IMR-90 (cell line): ENCODE measurements around the gene PRR14L.

Experiments
- CTCF ChIP-seq: conservative IDR thresholded peaks from 2 replicates; pipeline ENCODE4 v1.5.1; 2012; ENCODE audit warnings: mild to moderate bottlenecking, low read depth, low read length, improper control_type of control experiment
- MAFK ChIP-seq: IDR thresholded peaks from 2 replicates; pipeline ENCODE4 v1.6.1; 2012; ENCODE audit warnings: low read depth, low read length, improper control_type of control experiment
- MAZ ChIP-seq: IDR thresholded peaks from 2 replicates; pipeline ENCODE4 v1.6.1; 2012; ENCODE audit warnings: low read depth, mild to moderate bottlenecking, low read length, improper control_type of control experiment, moderate library complexity, borderline replicate concordance
- MXI1 ChIP-seq: IDR thresholded peaks from 2 replicates; pipeline ENCODE4 v1.6.1; 2012; ENCODE audit warnings: low read depth, mild to moderate bottlenecking, low read length, moderate library complexity, borderline replicate concordance
- POLR2A ChIP-seq: IDR thresholded peaks from 2 replicates; pipeline ENCODE4 v1.6.1; 2012; ENCODE audit warnings: mild to moderate bottlenecking, low read depth, low read length
- RAD21 ChIP-seq: IDR thresholded peaks from 2 replicates; pipeline ENCODE4 v1.6.1; 2012; ENCODE audit warnings: low read length, improper control_type of control experiment
- RFX5 ChIP-seq: IDR thresholded peaks from 2 replicates; pipeline ENCODE4 v1.8.0; 2012; ENCODE audit warnings: low read depth, mild to moderate bottlenecking, low read length, moderate library complexity
- SMC3 ChIP-seq: fragments of 150-350 bp; IDR thresholded peaks from 2 replicates; pipeline ENCODE4 v1.6.1; 2016; ENCODE audit warnings: low read depth, mild to moderate bottlenecking, antibody characterized with exemption, low read length, moderate library complexity
- USF2 ChIP-seq: fragments of 150-350 bp; IDR thresholded peaks from 2 replicates; pipeline ENCODE4 v1.6.1; 2017; ENCODE audit warnings: mild to moderate bottlenecking, antibody characterized with exemption, low read length, low read depth
- TF ChIP-seq, protein P1 (sequence below): fragments of 150-350 bp; IDR thresholded peaks from 2 replicates; pipeline ENCODE4 v1.6.1; 2016; ENCODE audit warnings: low read depth, mild to moderate bottlenecking, low read length, moderate library complexity, borderline replicate concordance

- TF ChIP-seq CTCF (no peak), MXI1 (no peak), POLR2A (no peak), MAZ (no peak), USF2 (no peak), RFX5 (no peak), SMC3 (no peak), RAD21 (no peak), MAFK (no peak)
- TF ChIP-seq, protein P1, sequence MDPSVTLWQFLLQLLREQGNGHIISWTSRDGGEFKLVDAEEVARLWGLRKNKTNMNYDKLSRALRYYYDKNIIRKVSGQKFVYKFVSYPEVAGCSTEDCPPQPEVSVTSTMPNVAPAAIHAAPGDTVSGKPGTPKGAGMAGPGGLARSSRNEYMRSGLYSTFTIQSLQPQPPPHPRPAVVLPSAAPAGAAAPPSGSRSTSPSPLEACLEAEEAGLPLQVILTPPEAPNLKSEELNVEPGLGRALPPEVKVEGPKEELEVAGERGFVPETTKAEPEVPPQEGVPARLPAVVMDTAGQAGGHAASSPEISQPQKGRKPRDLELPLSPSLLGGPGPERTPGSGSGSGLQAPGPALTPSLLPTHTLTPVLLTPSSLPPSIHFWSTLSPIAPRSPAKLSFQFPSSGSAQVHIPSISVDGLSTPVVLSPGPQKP, result no peak
Measured at GRCh38 chr22:31757265-31757664, 7.3 kb upstream of the PRR14L start.
